ENCODE measurements around the gene SLC17A9.
A peak's percentile ranks its signal among the peaks of the same experiment; 100 is the strongest.

The SLC17A9 gene

GRCh38 chr20:63006540-63007359 lies 54.2 kb downstream of the SLC17A9 start, which contains the start of gene BHLHE23:
TSS of gene BHLHE23 (minus strand) at chr20:63006964. CDS start at chr20:63006774, 190 bp downstream.
- no peak for DNase-seq

GRCh38 chr20:63007360-63007645 lies 54.8 kb downstream of the SLC17A9 start:
- DNase-seq = no peak

GRCh38 chr20:63007646-63008488 lies 55.4 kb downstream of the SLC17A9 start:
- no peak for DNase-seq

- DNase-seq = no peak
Observed at GRCh38 chr20:63008541-63009044, 56.1 kb downstream of the SLC17A9 start.

- peak; percentile 75 for DNase-seq
Observed at GRCh38 chr20:63009045-63009961, 56.8 kb downstream of the SLC17A9 start.

- DNase-seq = peak; percentile 66
Observed at GRCh38 chr20:63009988-63010769, 57.7 kb downstream of the SLC17A9 start.

- no peak for DNase-seq
Observed at GRCh38 chr20:63011798-63012197, 59.3 kb downstream of the SLC17A9 start.

- DNase-seq = no peak
Observed at GRCh38 chr20:63013207-63013606, 60.7 kb downstream of the SLC17A9 start.

GRCh38 chr20:63014287-63014686 lies 61.8 kb downstream of the SLC17A9 start:
- no peak for DNase-seq

- DNase-seq = no peak
Observed at GRCh38 chr20:63014710-63015109, 62.2 kb downstream of the SLC17A9 start.

- DNase-seq = no peak
Observed at GRCh38 chr20:63015147-63015661, 62.7 kb downstream of the SLC17A9 start.

GRCh38 chr20:63015662-63016361 lies 63.3 kb downstream of the SLC17A9 start:
- DNase-seq = no peak

- DNase-seq = no peak
Observed at GRCh38 chr20:63016514-63017075, 64.1 kb downstream of the SLC17A9 start.

- no peak for DNase-seq
Observed at GRCh38 chr20:63017076-63017825, 64.7 kb downstream of the SLC17A9 start.

GRCh38 chr20:63017826-63018411 lies 65.4 kb downstream of the SLC17A9 start:
- DNase-seq = no peak

Data from effector CD8-positive, alpha-beta T cell (primary cell).